H9 (cell line): Measurements from ENCODE around the gene GOLGA6L7. TPM values are rescaled to one million over a fixed set of nuclear protein-coding genes. Genes with fewer than 3 reads are reported as not detected.

Experiments used
- DNase-seq: peaks from one replicate; pipeline ENCODE4 v3.0.0-alpha.2; 2017
- H2AFZ ChIP-seq: one replicate; pipeline ENCODE4 v1.6.1; 2013; ENCODE audit warnings: mild to moderate bottlenecking, low read length, control low read depth, moderate library complexity
- H2AK5ac ChIP-seq: 2 replicates; pipeline ENCODE4 v1.6.1; 2013; ENCODE audit warnings: low read length, control low read depth, mixed read lengths; ENCODE audit not compliant: insufficient read length
- H2BK120ac ChIP-seq: one replicate; pipeline ENCODE4 v1.6.1; 2013; ENCODE audit warnings: low read depth, mild to moderate bottlenecking, low read length, control low read depth, inconsistent platforms; ENCODE audit not compliant: poor library complexity, severe bottlenecking
- H2BK12ac ChIP-seq: 2 replicates; pipeline ENCODE4 v1.6.1; 2013; ENCODE audit warnings: low read length, control low read depth, mixed read lengths, low read depth; ENCODE audit not compliant: insufficient read length
- H2BK15ac ChIP-seq: 2 replicates; pipeline ENCODE4 v1.6.1; 2013; ENCODE audit warnings: low read depth, low read length, control low read depth
- H2BK20ac ChIP-seq: one replicate; pipeline ENCODE4 v1.6.1; 2013; ENCODE audit warnings: low read depth, mild to moderate bottlenecking, low read length, control low read depth, inconsistent platforms; ENCODE audit not compliant: poor library complexity, severe bottlenecking
- H2BK5ac ChIP-seq: 2 replicates; pipeline ENCODE4 v1.6.1; 2013; ENCODE audit warnings: low read length, control low read depth, mixed read lengths; ENCODE audit not compliant: insufficient read length
- H3K14ac ChIP-seq: 2 replicates; pipeline ENCODE4 v1.6.1; 2013; ENCODE audit warnings: low read length, control low read depth; ENCODE audit not compliant: insufficient read depth
- H3K18ac ChIP-seq: 2 replicates; pipeline ENCODE4 v1.6.1; 2013; ENCODE audit warnings: low read depth, mild to moderate bottlenecking, mixed read lengths, low read length, control low read depth; ENCODE audit not compliant: insufficient read length
- H3K23ac ChIP-seq: 2 replicates; pipeline ENCODE4 v1.6.1; 2013; ENCODE audit warnings: low read length, control low read depth, mixed read lengths, low read depth; ENCODE audit not compliant: insufficient read length
- H3K23me2 ChIP-seq: 2 replicates; pipeline ENCODE4 v1.6.1; 2013; ENCODE audit warnings: low read depth, mild to moderate bottlenecking, mixed read lengths, low read length, control low read depth; ENCODE audit not compliant: insufficient read length, poor library complexity, severe bottlenecking
- H3K27ac ChIP-seq: 2 replicates; pipeline ENCODE4 v1.5.1; 2013; ENCODE audit warnings: low read length, control low read depth, mixed read lengths, low read depth; ENCODE audit not compliant: insufficient read length
- H3K27me3 ChIP-seq: 2 replicates; pipeline ENCODE4 v1.6.1; 2013; ENCODE audit warnings: low read length, control low read depth, inconsistent platforms; ENCODE audit not compliant: insufficient read depth
- H3K4ac ChIP-seq: 2 replicates; pipeline ENCODE4 v1.6.1; 2013; ENCODE audit warnings: low read depth, mild to moderate bottlenecking, control low read depth, inconsistent platforms, low read length, moderate library complexity
- H3K4me1 ChIP-seq: 2 replicates; pipeline ENCODE4 v1.6.1; 2013; ENCODE audit warnings: low read length, control low read depth, inconsistent platforms; ENCODE audit not compliant: insufficient read depth
- H3K4me2 ChIP-seq: 2 replicates; pipeline ENCODE4 v1.6.1; 2013; ENCODE audit warnings: low read length, control low read depth, mixed read lengths; ENCODE audit not compliant: insufficient read length, insufficient read depth
- H3K56ac ChIP-seq: 2 replicates; pipeline ENCODE4 v1.6.1; 2013; ENCODE audit warnings: low read depth, mild to moderate bottlenecking, mixed read lengths, low read length, control low read depth; ENCODE audit not compliant: insufficient read length
- H3K79me1 ChIP-seq: 2 replicates; pipeline ENCODE4 v1.6.1; 2013; ENCODE audit warnings: low read depth, mild to moderate bottlenecking, moderate library complexity, low read length, control low read depth, inconsistent platforms; ENCODE audit not compliant: insufficient read depth, poor library complexity, severe bottlenecking
- H3K79me2 ChIP-seq: 2 replicates; pipeline ENCODE4 v1.6.1; 2013; ENCODE audit warnings: low read length, control low read depth, inconsistent platforms; ENCODE audit not compliant: insufficient read depth
- H3K9ac ChIP-seq: 2 replicates; pipeline ENCODE4 v1.6.1; 2013; ENCODE audit warnings: low read length, control low read depth, mixed read lengths; ENCODE audit not compliant: insufficient read length; ENCODE audit errors: extremely low read depth
- H3K9me3 ChIP-seq: one replicate; pipeline ENCODE4 v1.6.1; 2013; ENCODE audit warnings: low read depth, low read length, inconsistent platforms; ENCODE audit not compliant: control insufficient read depth
- H3T11ph ChIP-seq: one replicate; pipeline ENCODE4 v1.6.1; 2013; ENCODE audit warnings: mild to moderate bottlenecking, low read length, control low read depth, inconsistent platforms
- H4K20me1 ChIP-seq: one replicate; pipeline ENCODE4 v1.6.1; 2013; ENCODE audit not compliant: control insufficient read depth, insufficient read length, insufficient read depth
- H4K5ac ChIP-seq: 2 replicates; pipeline ENCODE4 v1.6.1; 2013; ENCODE audit warnings: low read depth, mild to moderate bottlenecking, mixed read lengths, low read length, control low read depth; ENCODE audit not compliant: insufficient read length
- H4K8ac ChIP-seq: replicated peaks from 2 replicates; pipeline ENCODE4 v1.6.1; 2013; ENCODE audit warnings: low read length, control low read depth, mixed read lengths, low read depth; ENCODE audit not compliant: insufficient read length
- H4K91ac ChIP-seq: 2 replicates; pipeline ENCODE4 v1.6.1; 2013; ENCODE audit warnings: low read depth, mild to moderate bottlenecking, moderate library complexity, mixed read lengths, low read length, control low read depth; ENCODE audit not compliant: insufficient read length
- H3K27ac Mint-ChIP-seq, 3 experiments: 2 replicates in 2 of 3; 3 replicates in 1 of 3; pipeline ENCODE4 v1.8.0; 2020 to 2021; ENCODE audit warnings: mixed read lengths in 3 of 3, mild to moderate bottlenecking in 1 of 3, moderate library complexity in 1 of 3
- H3K27me3 Mint-ChIP-seq: 2 replicates; pipeline ENCODE4 v1.8.0; 2021; ENCODE audit warnings: low read depth, mild to moderate bottlenecking, moderate library complexity, mixed read lengths
- H3K36me3 Mint-ChIP-seq, 3 experiments: 2 replicates in 2 of 3; 3 replicates in 1 of 3; pipeline ENCODE4 v1.8.0; 2020 to 2021; ENCODE audit warnings: low read depth in 3 of 3, mixed read lengths in 3 of 3; ENCODE audit not compliant: insufficient read depth in 1 of 3
- H3K4me1 Mint-ChIP-seq, 2 experiments: 2 replicates each; pipeline ENCODE4 v1.8.0; 2020; ENCODE audit warnings: mixed read lengths in 2 of 2
- H3K4me3 Mint-ChIP-seq, 2 experiments: 2 replicates in 1 of 2; 3 replicates in 1 of 2; pipeline ENCODE4 v1.8.0; 2020 to 2021; ENCODE audit warnings: mild to moderate bottlenecking in 2 of 2, mixed read lengths in 2 of 2, moderate library complexity in 1 of 2
- H3K9me3 Mint-ChIP-seq, 2 experiments: 2 replicates in 1 of 2; 3 replicates in 1 of 2; pipeline ENCODE4 v1.8.0; 2020; ENCODE audit warnings: mild to moderate bottlenecking in 2 of 2, mixed read lengths in 2 of 2, moderate library complexity in 1 of 2
- WGBS: extraction: QIAGEN DNeasy Blood & Tissue Kit; methylation state at CpG from one replicate; pipeline ENCODE4 v1.1.7; 2013; ENCODE audit warnings: missing lambda C conversion rate, low lambda C conversion rate, mixed read lengths; ENCODE audit not compliant: insufficient read length; ENCODE audit errors: extremely low coverage; 5-methylcytosine and 5-hydroxymethylcytosine counted together
- total RNA-seq: library from RNA; stranded (reverse); gene quantifications from 2 replicates; pipeline ENCODE4 v1.2.1, GENCODE V29; 2021
- TF ChIP-seq, protein P1 (sequence below): fragments of 200-600 bp; sonication (generic); conservative IDR thresholded peaks from 3 replicates; pipeline ENCODE4 v1.8.0; 2021; ENCODE audit warnings: antibody characterized with exemption, mild to moderate bottlenecking

The GOLGA6L7 gene
- total RNA-seq, 1 experiment from 2014 or later: not detected

DNA sequence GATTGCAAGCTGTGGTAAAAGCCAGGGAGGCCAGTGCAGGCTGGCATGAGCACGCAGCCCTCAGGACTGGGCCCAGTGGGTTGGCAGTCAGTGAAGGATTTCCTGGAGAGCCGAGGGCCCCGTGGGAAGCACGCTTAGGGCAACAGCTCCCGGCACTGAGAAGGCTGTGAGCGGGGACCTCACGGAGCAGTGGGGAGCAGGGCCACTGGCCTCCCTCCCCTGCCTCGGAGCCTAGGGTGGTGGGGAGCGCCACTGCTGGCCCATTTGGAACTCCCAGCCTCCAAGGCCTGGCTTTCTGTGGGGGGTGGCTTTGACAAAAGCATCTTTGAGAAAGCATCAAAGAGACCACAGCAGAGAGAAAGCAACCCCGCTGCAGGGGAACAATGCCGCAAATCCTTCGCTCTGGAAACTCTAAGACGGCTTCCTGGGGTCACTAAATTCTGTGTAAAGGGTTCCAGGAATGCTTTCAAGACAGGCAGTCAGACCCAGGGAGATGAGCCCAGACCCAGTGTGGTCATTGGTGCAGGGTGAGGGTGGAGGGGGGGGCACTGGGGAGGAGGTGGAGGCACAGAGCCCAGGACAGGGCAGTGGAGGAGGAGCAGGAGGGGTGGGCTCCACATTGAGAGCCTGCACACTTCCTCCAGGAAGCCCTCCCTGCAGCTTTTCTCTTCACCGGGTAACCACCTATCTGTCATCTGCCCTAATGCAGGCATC, 27.8 kb upstream of the GOLGA6L7 start:
- no peak overlapping the region for H2BK15ac ChIP-seq
- no peak overlapping the region for H4K8ac ChIP-seq
- H3K9me3 ChIP-seq: no peaks in the 10 kb centered on the region
- H2BK20ac ChIP-seq: no peak overlapping the region
- peaks cover 0 to 6% of the 10 kb centered on the region in 2 experiments; a peak in 4 of 5 replicates for H3K9me3 Mint-ChIP-seq
- no peak overlapping the region for H2AFZ ChIP-seq
- peaks cover 83% of the 10 kb centered on the region for H3K27me3 Mint-ChIP-seq
- H3K4me1 Mint-ChIP-seq: peaks cover 18 to 19% of the 10 kb centered on the region in 2 experiments
- no peak overlapping the region for H2BK5ac ChIP-seq
- DNase-seq: peak; percentile 68
- H3K4me1 ChIP-seq: no peaks in the 10 kb centered on the region; the same call in 1 of the 2 replicates
- no peaks in the 10 kb centered on the region for H3K79me1 ChIP-seq
- H3K36me3 Mint-ChIP-seq: peaks cover 0 to 1% (median 0%) of the 10 kb centered on the region in 3 experiments; a peak in 2 of 7 replicates
- no peak overlapping the region; the same call in 1 of the 2 replicates for H3K14ac ChIP-seq
- no peak overlapping the region for H3T11ph ChIP-seq
- WGBS: no CpG with 5 or more reads among the region's 14 CpGs
- no peaks in the 10 kb centered on the region for H3K79me2 ChIP-seq
- H3K23ac ChIP-seq: no peak overlapping the region
- no peak overlapping the region for H3K56ac ChIP-seq
- no peak overlapping the region for H3K4ac ChIP-seq
- no peak overlapping the region for H3K27ac ChIP-seq
- no peaks in the 10 kb centered on the region for H3K27me3 ChIP-seq
- H3K18ac ChIP-seq: no peak overlapping the region
- peak overlapping the region in 1 of 2 experiments; percentile 18; a peak in 1 of 5 replicates for H3K4me3 Mint-ChIP-seq
- TF ChIP-seq, protein P1, sequence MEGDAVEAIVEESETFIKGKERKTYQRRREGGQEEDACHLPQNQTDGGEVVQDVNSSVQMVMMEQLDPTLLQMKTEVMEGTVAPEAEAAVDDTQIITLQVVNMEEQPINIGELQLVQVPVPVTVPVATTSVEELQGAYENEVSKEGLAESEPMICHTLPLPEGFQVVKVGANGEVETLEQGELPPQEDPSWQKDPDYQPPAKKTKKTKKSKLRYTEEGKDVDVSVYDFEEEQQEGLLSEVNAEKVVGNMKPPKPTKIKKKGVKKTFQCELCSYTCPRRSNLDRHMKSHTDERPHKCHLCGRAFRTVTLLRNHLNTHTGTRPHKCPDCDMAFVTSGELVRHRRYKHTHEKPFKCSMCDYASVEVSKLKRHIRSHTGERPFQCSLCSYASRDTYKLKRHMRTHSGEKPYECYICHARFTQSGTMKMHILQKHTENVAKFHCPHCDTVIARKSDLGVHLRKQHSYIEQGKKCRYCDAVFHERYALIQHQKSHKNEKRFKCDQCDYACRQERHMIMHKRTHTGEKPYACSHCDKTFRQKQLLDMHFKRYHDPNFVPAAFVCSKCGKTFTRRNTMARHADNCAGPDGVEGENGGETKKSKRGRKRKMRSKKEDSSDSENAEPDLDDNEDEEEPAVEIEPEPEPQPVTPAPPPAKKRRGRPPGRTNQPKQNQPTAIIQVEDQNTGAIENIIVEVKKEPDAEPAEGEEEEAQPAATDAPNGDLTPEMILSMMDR: no peak
- H2AK5ac ChIP-seq: no peak overlapping the region
- no peak overlapping the region for H3K27ac Mint-ChIP-seq
- no peaks in the 10 kb centered on the region for H3K23me2 ChIP-seq
- no peak overlapping the region for H2BK120ac ChIP-seq
- H4K20me1 ChIP-seq: no peaks in the 10 kb centered on the region
- H2BK12ac ChIP-seq: no peak overlapping the region
- H3K4me2 ChIP-seq: no peak overlapping the region
- no peak overlapping the region for H4K91ac ChIP-seq
- H3K9ac ChIP-seq: no peak overlapping the region
- H4K5ac ChIP-seq: no peak overlapping the region
